K562 (cell line): ENCODE measurements around the gene PBXIP1. TPM values are rescaled to one million over a fixed set of nuclear protein-coding genes. Genes with fewer than 3 reads are reported as not detected.

Source experiments
- BACH1 ChIP-seq: fragments of 200-800 bp; sonication (Bioruptor generic); IDR thresholded peaks from 2 replicates; pipeline ENCODE4 v1.6.1; 2016; ENCODE audit warnings: missing genetic modification characterization, missing compliant biosample characterization
- CBX5 ChIP-seq: IDR thresholded peaks from 2 replicates; pipeline ENCODE4 v1.6.1; 2014; ENCODE audit warnings: low read depth, borderline replicate concordance
- FOS ChIP-seq: IDR thresholded peaks from 3 replicates; pipeline ENCODE4 v1.6.1; 2011; ENCODE audit not compliant: insufficient read length; ENCODE audit errors: extremely low read depth
- GABPB1 ChIP-seq: sonication (generic); formaldehyde crosslinking; IDR thresholded peaks from 2 replicates; pipeline ENCODE4 v1.8.0; 2022; ENCODE audit warnings: mild to moderate bottlenecking, missing genetic modification reagents
- MEF2A ChIP-seq: IDR thresholded peaks from 2 replicates; pipeline ENCODE4 v1.6.1; 2011; ENCODE audit warnings: low read depth, mild to moderate bottlenecking, low read length, moderate library complexity; ENCODE audit not compliant: control insufficient read depth
- NR2C2 ChIP-seq, 2 experiments: fragments of 200-800 bp in 1 of 2; sonication (Bioruptor generic) in 1 of 2; sonication (generic) in 1 of 2; formaldehyde crosslinking in 1 of 2; IDR thresholded peaks; 2 replicates each; pipeline versions ENCODE4 v1.6.1 to v1.8.0; 2016 to 2022; ENCODE audit warnings: mild to moderate bottlenecking in 1 of 2, missing compliant biosample characterization in 1 of 2, missing genetic modification characterization in 1 of 2, missing genetic modification reagents in 1 of 2
- NRF1 ChIP-seq, 2 experiments: fragments of 450-650 bp; IDR thresholded peaks in 1 of 2; conservative IDR thresholded peaks in 1 of 2; 2 replicates each; pipeline ENCODE4 v1.6.1; 2014; ENCODE audit warnings: mild to moderate bottlenecking in 2 of 2
- RFX5 ChIP-seq: IDR thresholded peaks from 2 replicates; pipeline ENCODE4 v1.6.1; 2011; ENCODE audit warnings: low read depth, mild to moderate bottlenecking, improper control_type of control experiment, low read length
- RFX7 ChIP-seq: fragments of 250-450 bp; sonication (Bioruptor Pico); IDR thresholded peaks from 2 replicates; pipeline ENCODE4 v1.5.1; 2021; ENCODE audit warnings: mild to moderate bottlenecking
- SNRNP70 ChIP-seq: fragments of 200-400 bp; formaldehyde crosslinking; optimal IDR thresholded peaks from 2 replicates; pipeline ENCODE3; 2017; ENCODE audit warnings: low read depth, low read length
- ZFP36 ChIP-seq: fragments of 150-350 bp; IDR thresholded peaks from 2 replicates; pipeline ENCODE4 v1.6.1; 2018; ENCODE audit warnings: low read length, low read depth; ENCODE audit not compliant: partially characterized antibody
- ZKSCAN3 ChIP-seq: fragments of 250-450 bp; sonication (Bioruptor Pico); IDR thresholded peaks from 2 replicates; pipeline ENCODE4 v1.4.0; 2020
- polyA plus RNA-seq, 8 experiments: library from polyadenylated mRNA; depleted of rRNA in 4 of 8; stranded (reverse) in 5 of 8; unstranded in 3 of 8; fragments of >200 nt; fragmentation: Nextera tagmentation in 2 of 8; fragmentation: Illumina TruSeq in 1 of 8; extraction: Ambion mirVana in 2 of 8; extraction: Trizol in 1 of 8; gene quantifications; 2 replicates each; pipeline versions ENCODE4 v1.2.1 to v1.2.3, GENCODE V29; 2011 to 2014; ENCODE audit warnings: inconsistent platforms in 1 of 8, missing spikeins in 1 of 8
- total RNA-seq, 7 experiments: library from RNA; depleted of rRNA in 6 of 7; stranded (reverse); fragments of >200 nt in 6 of 7; fragmentation: Illumina TruSeq in 2 of 7; extraction: Trizol in 2 of 7; gene quantifications; 2 replicates each; pipeline versions ENCODE4 v1.2.1 to v1.2.3, GENCODE V29; 2011 to 2021; ENCODE audit warnings: low replicate concordance in 1 of 7
- TF ChIP-seq, protein P1 (sequence below): fragments of 450-650 bp; IDR thresholded peaks from 2 replicates; pipeline ENCODE4 v1.6.1; 2017; ENCODE audit warnings: antibody characterized with exemption
- TF ChIP-seq, protein P2 (sequence below): fragments of 250-450 bp; sonication (Bioruptor Pico); IDR thresholded peaks from 2 replicates; pipeline ENCODE4 v1.4.0; 2020; ENCODE audit warnings: mild to moderate bottlenecking
- TF ChIP-seq, protein P3 (sequence below), 2 experiments: fragments of 150-350 bp in 1 of 2; IDR thresholded peaks; 2 replicates each; pipeline ENCODE4 v1.6.1; 2012 to 2016; ENCODE audit warnings: low read depth in 2 of 2, low read length in 2 of 2, mild to moderate bottlenecking in 1 of 2, moderate library complexity in 1 of 2
- TF ChIP-seq, protein P4 (sequence below): fragments of 250-450 bp; sonication (Bioruptor Pico); IDR thresholded peaks from 2 replicates; pipeline ENCODE4 v1.4.0; 2020; ENCODE audit warnings: mild to moderate bottlenecking, moderate library complexity

PBXIP1 gene
- total and polyA plus RNA-seq, 9 of the 15 experiments (the other 6 are each of a cell fraction or from before 2014, with no cell fraction given) = 0.13 to 8.3 (median 5.8) TPM

DNA sequence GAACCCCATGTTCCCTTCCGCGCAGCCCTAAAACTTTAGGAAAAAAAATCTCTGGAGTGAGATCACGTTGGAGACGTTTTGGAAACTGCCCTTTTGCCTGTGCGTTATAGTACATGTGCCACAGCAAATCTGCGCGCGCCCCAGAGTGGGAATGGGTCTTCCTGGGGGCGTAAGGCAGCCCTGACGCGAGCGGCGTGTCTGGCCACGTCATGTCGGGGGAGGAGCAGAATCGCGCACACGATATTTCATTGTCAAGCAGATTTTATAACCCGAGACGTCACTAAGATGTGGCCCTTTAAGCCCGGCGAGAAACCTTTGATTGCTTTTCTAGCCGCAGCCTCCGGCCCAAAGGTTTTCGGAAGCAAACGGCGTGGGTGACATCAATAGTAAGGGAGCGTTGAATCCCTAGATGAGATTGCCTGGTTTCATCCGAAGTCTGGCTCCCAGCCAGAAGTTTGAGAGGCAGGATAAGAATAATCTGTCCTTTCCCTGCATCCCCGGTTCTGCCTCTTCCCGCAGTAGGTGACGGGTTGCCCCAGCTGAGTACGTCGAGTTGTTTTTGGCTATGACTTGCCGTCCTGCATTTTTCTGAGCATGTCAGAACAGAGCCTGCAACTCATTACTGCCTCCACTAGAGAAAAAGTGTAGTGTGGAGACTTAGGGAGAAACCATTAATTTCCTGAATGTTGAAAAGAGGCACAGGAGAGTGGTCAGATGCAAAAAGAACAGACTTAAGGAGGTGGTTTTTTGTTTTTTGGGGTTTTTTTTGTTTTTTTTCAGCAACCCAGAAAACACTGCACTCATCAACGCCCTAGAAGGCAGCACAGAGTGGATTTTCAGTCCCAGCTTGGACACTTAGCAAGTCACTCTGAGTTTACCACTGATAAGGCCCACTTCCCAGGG, 18.6 kb downstream of the PBXIP1 start (continued):
- TF ChIP-seq, protein P1, sequence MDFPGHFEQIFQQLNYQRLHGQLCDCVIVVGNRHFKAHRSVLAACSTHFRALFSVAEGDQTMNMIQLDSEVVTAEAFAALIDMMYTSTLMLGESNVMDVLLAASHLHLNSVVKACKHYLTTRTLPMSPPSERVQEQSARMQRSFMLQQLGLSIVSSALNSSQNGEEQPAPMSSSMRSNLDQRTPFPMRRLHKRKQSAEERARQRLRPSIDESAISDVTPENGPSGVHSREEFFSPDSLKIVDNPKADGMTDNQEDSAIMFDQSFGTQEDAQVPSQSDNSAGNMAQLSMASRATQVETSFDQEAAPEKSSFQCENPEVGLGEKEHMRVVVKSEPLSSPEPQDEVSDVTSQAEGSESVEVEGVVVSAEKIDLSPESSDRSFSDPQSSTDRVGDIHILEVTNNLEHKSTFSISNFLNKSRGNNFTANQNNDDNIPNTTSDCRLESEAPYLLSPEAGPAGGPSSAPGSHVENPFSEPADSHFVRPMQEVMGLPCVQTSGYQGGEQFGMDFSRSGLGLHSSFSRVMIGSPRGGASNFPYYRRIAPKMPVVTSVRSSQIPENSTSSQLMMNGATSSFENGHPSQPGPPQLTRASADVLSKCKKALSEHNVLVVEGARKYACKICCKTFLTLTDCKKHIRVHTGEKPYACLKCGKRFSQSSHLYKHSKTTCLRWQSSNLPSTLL = no peak
- no peak for TF ChIP-seq MEF2A
- TF ChIP-seq, protein P2, sequence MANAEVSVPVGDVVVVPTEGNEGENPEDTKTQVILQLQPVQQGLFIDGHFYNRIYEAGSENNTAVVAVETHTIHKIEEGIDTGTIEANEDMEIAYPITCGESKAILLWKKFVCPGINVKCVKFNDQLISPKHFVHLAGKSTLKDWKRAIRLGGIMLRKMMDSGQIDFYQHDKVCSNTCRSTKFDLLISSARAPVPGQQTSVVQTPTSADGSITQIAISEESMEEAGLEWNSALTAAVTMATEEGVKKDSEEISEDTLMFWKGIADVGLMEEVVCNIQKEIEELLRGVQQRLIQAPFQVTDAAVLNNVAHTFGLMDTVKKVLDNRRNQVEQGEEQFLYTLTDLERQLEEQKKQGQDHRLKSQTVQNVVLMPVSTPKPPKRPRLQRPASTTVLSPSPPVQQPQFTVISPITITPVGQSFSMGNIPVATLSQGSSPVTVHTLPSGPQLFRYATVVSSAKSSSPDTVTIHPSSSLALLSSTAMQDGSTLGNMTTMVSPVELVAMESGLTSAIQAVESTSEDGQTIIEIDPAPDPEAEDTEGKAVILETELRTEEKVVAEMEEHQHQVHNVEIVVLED (CRISPR knock-in tag) = no peak; the same call in none of the 2 replicates
- no peak for TF ChIP-seq ZFP36
- peak; percentile 38 to 60 for TF ChIP-seq NRF1 (conservative IDR thresholded peaks at IDR 0.05 in 1 of 2, IDR thresholded peaks at IDR 0.05 in 1 of 2)
- no peak for TF ChIP-seq SNRNP70
- no peak for TF ChIP-seq RFX5
- TF ChIP-seq FOS = no peak
- no peak; the same call in none of the 2 replicates for TF ChIP-seq GABPB1
- TF ChIP-seq RFX7 (CRISPR knock-in tag) = no peak
- TF ChIP-seq CBX5 = no peak
- TF ChIP-seq, protein P3, sequence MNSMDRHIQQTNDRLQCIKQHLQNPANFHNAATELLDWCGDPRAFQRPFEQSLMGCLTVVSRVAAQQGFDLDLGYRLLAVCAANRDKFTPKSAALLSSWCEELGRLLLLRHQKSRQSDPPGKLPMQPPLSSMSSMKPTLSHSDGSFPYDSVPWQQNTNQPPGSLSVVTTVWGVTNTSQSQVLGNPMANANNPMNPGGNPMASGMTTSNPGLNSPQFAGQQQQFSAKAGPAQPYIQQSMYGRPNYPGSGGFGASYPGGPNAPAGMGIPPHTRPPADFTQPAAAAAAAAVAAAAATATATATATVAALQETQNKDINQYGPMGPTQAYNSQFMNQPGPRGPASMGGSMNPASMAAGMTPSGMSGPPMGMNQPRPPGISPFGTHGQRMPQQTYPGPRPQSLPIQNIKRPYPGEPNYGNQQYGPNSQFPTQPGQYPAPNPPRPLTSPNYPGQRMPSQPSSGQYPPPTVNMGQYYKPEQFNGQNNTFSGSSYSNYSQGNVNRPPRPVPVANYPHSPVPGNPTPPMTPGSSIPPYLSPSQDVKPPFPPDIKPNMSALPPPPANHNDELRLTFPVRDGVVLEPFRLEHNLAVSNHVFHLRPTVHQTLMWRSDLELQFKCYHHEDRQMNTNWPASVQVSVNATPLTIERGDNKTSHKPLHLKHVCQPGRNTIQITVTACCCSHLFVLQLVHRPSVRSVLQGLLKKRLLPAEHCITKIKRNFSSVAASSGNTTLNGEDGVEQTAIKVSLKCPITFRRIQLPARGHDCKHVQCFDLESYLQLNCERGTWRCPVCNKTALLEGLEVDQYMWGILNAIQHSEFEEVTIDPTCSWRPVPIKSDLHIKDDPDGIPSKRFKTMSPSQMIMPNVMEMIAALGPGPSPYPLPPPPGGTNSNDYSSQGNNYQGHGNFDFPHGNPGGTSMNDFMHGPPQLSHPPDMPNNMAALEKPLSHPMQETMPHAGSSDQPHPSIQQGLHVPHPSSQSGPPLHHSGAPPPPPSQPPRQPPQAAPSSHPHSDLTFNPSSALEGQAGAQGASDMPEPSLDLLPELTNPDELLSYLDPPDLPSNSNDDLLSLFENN (IDR thresholded peaks at IDR 0.05; ENCODE audit: low read depth in 2 of 2, low read length in 2 of 2) = no peak
- TF ChIP-seq, protein P4, sequence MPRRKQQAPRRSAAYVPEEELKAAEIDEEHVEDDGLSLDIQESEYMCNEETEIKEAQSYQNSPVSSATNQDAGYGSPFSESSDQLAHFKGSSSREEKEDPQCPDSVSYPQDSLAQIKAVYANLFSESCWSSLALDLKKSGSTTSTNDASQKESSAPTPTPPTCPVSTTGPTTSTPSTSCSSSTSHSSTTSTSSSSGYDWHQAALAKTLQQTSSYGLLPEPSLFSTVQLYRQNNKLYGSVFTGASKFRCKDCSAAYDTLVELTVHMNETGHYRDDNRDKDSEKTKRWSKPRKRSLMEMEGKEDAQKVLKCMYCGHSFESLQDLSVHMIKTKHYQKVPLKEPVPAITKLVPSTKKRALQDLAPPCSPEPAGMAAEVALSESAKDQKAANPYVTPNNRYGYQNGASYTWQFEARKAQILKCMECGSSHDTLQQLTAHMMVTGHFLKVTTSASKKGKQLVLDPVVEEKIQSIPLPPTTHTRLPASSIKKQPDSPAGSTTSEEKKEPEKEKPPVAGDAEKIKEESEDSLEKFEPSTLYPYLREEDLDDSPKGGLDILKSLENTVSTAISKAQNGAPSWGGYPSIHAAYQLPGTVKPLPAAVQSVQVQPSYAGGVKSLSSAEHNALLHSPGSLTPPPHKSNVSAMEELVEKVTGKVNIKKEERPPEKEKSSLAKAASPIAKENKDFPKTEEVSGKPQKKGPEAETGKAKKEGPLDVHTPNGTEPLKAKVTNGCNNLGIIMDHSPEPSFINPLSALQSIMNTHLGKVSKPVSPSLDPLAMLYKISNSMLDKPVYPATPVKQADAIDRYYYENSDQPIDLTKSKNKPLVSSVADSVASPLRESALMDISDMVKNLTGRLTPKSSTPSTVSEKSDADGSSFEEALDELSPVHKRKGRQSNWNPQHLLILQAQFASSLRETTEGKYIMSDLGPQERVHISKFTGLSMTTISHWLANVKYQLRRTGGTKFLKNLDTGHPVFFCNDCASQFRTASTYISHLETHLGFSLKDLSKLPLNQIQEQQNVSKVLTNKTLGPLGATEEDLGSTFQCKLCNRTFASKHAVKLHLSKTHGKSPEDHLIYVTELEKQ (CRISPR knock-in tag) = no peak
- peak; percentile 51; the same call in 1 of the 2 replicates for TF ChIP-seq BACH1 (tag)
- TF ChIP-seq NR2C2 (CRISPR knock-in tag; IDR thresholded peaks at IDR 0.05) = no peak
- peak; percentile 57 for TF ChIP-seq NR2C2 (tag; IDR thresholded peaks at IDR 0.05)
- TF ChIP-seq ZKSCAN3 (CRISPR knock-in tag) = no peak
